GM21528 (cell line): ENCODE results near the gene EPC1.

ENCODE experiments used
- ATAC-seq: cut with Tn5 transposase; IDR thresholded peaks from one replicate; pipeline ENCODE4 v1.9.1; 2021; ENCODE audit warnings: mild to moderate bottlenecking, moderate library complexity; ENCODE audit not compliant: unreplicated experiment, low FRiP score

Gene EPC1

DNA sequence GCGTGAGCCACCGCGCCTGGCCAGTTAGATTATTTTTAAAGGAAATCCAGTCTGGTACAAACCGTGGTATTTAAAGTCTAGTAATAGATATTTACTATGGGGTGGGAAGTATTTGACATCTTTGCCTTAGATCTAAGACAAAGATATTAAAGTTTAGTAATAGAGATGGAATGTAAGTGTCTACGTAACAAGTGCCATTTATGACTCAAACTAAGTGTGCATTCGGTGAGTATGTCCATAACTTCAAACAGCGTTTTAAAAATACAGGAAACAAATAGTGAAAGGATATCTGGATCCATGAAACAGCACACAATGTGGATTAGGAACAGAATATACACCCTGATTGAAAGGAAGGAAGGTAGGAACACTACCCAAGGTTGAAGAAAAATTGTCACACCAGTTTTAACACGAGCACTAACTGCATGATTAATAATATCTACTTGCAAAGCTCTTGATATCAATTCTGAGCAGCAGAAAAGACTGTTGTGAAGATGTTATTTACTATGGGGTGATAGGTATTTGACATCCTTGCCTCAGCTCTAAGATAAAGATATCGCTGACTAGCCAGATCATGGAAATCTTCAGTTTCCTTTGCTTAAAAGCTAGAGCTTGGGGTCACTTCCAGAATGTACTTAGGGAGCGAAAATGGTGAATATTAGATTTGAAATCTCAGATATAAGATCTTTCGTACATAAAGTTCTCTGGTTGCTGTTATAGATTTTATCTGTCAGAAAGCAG is 48.7 kb downstream of the EPC1 start:
- no peak for ATAC-seq

DNA sequence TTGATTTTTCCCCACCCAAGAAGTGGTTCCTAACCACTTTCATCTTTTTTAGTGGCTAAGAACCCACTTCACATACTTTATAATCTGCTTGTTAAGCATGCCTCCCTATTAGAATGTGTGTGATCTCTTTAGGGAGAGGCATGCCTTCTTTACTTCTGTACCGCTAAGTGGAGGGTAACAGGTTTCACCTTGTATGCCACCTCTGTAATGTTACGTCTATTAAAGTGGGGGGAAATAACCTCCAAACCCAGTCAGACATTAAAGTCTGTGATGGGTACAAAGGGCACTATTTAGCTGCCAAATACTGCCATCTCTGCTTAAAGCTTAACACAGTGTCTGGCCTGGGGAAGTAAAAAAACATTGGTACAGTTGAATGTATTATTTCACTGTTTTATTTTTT is 51.9 kb downstream of the EPC1 start:
- no peak for ATAC-seq

DNA sequence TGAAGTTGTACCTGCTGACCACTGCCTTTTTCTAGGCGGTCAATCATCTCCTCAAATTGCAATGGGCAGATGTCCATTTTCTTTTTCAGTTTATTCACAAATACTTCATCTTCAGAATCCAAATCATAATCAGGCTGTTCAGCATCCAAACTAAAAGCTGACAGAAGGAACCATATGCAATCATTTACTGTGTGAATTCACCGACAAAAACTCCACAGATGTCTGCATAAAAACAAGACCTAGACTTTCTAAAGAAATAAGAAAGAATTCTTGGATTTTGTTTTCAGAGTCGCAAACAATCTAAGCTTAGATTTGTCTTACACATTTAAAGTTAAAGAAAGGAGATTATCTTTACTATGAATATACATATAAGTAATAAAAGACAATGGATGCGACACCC is 53.4 kb downstream of the EPC1 start:
- ATAC-seq = no peak

DNA sequence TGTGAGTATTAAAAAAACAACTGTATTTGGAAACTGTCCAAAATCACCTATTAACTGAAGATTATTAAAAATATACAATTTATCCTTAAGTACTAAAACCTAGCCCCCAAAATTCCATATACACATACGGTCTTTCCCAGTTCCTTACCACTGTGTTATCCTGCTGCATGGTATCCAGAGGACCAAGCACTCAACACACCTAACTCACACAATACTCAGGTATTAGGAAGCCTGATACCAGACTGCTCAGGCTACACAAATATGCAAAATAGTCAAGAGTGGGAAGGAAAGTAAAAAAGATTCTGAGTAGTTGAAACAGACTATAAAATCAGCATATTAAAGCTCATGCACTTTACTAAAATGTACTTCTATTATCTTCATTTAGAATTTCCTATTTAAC is 67.2 kb downstream of the EPC1 start:
- no peak for ATAC-seq

DNA sequence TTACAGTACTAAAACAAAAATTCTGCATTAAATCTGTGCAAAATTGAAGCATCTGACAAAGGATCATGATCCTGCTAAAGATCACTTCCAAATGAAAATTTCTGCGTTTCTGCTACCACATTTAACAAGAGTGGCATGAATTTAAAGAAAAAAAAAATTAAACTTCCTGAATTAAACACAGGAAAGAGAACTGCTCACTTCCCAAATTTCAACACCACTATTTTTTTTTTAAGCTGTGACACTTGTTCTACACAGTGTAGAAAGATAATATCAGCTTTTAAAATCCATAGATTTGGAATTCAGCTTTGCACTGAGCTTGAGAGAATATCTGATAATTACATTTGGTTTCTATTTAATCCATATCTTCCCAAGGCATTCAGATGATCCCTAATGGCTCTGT is 73.6 kb downstream of the EPC1 start:
- ATAC-seq = no peak

DNA sequence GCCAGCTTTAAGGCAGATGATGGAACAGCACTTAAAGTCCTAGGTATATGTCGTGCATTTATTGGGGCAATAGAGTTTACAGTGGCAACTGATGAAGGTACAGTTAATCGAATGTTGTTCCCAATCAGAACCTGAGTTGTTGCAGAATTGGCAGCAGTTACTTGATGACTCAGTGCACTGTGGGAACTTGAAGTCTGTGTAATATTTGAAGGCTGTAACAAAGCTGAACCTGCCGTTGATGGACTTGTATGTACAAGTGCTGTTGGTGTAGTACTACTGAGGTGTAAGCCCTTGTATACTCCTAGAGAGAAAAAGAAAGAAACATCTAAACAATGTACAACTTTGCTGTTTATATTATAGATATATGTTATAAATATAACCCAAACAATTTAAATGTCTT is 75.3 kb downstream of the EPC1 start:
- ATAC-seq = no peak

DNA sequence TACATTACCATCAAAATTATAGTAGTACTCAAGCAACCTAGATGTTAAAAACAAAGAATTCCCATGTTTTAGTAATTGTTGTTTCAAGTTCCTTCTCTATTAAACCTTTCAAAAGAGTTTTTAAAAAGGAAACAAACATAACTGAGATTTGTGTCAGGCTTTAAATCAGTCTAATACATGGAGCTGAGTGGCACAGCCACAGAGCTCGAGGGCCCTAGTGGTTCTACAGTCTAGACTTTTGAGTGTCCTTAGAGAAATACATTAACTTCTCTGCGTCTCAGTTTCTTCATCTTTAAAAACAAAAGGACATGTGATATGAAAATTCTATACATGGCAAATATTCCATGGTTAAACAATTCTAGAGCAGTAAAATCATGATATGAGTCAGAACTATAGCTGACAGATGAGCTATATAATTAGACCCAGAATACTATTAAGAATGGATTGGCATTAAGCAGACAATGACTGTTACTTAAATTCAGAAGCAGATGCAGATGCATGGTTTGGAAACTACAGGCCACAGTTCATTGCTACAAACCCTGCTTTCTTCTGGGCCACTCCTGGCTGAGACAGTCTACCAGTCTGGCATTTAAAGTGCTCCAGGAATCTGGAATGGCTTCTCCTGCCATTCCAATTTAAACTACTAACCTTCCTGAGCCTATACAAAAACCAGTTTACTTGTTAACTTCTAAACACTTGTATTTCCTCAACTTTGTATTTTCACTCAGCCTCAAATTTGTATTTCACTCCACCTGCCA is 77.4 kb downstream of the EPC1 start:
- no peak for ATAC-seq

DNA sequence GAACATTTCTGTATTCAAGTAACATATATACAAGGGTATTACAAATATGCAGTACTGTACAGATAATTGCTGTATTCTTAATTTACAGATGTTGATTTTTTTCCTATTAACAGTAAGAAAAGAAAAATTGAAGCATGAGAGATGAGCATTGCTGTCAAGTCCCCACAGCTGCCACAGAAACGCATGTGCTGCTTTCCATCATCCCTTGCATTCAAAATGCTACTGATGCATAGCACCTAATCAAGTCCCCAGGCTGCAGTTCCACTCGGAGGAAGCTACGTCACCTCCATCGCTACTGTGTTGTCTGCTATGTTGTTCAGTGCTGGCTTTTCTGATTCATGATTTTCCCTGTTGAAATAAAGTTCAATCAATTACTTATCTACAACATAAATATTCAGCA is 78.2 kb downstream of the EPC1 start:
- ATAC-seq = no peak

DNA sequence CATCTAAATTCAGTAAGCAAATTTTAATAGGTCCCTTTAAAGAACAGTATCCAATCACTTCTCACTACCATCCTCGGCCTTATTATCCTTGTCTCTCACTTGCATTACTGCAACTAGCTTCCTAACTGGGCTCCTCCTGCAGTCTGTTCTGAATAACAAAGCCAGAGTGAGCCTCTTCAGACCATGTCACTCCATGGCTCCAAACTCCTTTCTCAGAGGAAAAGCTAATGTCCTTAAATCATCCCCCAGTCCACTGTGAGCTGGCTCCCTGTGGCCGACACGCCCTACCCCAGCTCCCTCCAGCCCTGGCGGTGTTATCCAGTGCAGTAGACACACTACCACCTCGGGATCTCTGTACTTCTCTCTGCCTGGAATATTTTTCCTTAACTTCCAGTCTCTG is 80.0 kb downstream of the EPC1 start:
- ATAC-seq = no peak

DNA sequence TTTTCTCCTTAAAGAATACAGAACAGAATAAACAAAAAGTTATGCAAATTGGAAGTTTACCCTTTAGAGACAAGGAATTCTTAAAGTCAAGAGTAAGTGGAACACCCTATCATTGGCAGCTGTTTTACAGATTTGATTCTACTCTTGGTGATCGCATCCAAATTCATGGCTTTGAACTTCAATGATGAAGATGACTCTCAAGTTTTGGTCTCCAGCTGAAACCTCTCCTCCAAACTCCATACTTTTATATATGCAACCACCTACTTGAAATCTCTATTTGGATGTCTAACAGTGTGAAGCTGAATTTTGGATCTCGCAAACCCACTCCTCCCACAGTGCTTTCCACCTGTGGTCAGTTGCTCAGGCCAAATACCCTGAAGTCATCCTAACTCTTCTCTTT is 80.4 kb downstream of the EPC1 start:
- no peak for ATAC-seq

DNA sequence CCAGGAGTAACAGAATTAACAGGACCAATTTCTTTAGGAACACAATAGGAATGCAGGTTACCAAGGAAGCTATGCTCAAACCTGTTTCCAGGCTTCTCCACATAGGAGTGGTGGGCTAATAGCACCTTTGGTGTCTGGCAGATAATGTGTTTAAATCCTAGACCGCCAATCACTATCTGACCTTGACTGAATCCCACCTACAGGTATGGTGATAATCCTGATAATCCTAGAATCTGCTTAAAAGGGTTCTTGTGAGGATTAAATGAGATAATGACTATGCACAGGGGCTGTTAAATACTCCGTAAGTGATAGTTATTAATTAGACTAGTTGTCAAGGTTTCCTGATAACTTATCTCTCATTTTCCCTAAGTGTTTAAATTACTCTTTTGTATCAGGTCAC is 81.2 kb downstream of the EPC1 start:
- no peak for ATAC-seq

DNA sequence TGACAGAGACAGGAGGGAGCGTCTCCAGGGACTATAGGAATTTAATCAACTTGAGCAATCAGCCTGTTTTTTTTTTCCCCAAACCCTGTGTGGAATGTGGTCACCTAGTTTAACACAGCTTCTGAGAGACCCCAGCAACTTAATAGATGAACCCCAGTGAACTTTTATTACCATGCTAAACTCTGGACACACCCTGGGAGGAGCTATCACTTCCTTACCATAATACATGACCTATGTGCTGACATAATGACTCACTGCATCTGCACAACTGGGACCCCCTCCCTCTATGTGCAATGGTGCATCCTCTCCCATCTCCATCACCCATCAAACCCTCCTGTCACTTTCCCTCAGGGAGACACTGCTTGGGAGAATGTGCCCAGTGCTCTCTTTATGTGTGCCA is 83.7 kb downstream of the EPC1 start:
- no peak for ATAC-seq

DNA sequence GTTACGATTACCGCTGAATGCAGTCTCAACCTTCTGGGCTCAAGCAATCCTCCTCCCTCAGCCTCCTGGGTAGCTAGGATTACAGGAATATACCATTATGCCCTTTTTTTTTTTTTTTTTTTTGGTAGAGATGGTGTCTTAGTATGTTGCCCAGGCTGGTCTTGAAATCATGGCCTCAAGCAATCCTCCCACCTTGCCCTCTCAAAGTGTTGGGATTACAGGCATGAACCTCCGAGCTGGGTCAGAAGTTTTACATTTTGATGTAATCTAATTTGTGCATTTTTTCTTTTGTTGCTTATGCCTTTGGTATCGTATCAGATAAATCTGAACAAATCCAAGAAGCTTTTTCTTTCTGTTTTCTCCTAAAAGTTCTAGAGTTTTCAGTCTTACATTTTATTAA is 87.4 kb downstream of the EPC1 start:
- ATAC-seq = no peak

DNA sequence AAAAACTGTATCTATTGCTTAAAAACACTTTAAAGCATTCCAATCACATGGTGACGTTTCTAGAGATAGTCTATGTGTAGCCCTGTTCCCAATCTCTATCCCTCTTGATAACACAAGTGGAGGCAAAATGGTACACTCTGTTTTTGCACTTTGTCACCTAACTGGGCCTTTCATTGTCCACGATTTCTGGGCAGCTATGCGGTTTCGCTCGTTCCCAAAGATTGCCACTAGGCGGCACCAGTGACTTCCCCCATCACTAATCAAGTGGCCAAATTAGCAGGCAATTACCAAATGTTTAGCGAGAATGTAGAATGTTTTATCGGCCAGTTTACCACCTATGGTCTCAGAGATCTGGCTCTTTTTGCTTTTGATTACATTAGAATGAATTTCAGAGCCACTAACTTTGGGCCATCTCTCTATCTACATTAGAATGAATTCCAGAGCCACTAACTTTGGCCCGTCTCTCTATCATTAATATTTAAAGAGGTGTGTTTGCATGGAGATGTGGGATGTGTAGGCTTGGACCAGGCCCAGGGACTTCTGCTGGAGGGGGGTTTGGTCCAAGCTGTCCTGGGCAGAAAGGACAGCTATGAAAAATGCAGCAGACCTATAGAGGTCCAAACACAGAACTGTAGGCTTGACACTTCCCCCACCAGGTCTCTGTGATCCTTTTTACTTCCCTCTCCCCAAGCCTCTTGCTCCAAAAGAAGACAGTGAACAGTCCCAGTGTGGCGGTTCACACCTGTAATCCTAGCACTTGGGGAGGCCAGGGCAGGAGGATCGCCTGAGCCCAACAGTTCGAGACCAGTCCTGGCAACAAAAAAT is 90.1 kb downstream of the EPC1 start:
- peak; percentile 68 for ATAC-seq

DNA sequence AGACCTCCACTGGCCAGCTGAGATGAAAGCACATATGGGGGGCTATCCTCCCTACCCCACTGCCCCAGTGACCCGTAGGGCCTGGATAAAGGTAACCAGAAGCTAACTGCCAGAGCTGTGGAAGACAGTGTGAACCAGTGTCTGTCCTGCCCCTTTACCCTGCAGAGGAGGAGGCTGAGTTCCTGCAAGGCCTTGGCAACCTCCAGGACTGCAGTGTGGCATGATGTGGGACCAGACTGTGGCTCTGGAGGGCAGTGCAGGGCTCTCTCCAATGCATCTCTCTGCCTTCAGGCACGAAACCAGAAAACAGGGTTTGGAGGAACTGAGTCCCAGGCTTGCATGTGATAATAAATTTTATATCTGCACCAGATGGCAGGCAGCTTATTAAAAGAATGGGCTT is 93.1 kb downstream of the EPC1 start:
- ATAC-seq = no peak

DNA sequence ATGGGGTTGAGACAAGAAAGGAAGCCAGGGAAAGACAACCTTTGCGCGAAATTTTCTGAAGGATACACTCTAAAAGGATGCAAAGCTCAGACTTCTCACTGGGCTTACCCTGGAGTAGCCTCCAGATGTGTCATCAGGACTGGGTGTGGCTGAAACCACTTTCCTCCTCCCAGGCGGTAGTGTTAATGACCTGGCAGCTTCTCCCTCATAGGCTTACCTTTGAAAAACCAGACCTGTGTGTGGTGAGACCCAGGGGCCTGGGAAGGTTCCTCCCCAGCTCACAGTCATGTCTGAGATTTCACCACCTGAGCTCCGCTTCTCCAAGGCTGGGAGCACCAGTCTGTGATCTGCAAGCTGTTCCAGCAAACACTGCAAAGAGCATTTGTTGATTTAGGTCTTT is 93.7 kb downstream of the EPC1 start:
- ATAC-seq = no peak

DNA sequence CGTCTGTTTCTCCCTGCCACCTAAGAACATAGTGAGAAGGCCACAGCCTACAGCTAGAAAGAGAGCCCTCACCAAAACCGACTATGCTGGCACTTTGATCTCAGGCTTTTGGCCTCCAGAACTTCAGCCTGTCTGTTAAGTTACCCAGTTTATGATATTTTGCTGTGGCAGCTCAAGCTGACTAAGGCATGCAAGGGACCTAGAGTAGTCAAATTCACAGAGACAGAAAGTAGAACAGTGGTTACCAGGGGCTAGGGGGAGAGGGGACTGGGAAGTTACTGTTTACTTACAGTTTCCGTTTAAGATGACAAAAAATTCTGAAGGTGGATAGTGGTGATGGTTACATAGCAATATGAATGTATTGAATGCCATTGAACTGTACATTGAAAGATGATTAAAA is 96.5 kb downstream of the EPC1 start:
- peak; percentile 55 for ATAC-seq

DNA sequence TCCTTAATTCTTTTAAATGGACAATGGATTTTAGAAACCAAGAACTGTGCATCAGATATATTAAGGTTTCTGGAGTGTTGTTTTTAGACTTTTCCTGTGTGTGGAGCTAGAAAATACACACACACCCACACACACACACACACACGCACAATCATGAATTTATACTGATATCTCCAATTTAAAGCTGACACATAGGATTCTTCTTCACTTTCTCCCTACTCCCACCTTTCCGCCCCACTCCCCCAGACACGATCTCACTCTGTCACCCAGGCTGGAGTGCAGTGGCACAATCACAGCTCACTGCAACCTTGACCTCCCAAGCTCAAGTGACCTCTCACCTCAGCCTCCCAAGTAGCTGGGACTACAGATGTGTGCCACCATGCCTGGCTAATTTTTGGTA is 100.3 kb downstream of the EPC1 start:
- ATAC-seq = no peak

DNA sequence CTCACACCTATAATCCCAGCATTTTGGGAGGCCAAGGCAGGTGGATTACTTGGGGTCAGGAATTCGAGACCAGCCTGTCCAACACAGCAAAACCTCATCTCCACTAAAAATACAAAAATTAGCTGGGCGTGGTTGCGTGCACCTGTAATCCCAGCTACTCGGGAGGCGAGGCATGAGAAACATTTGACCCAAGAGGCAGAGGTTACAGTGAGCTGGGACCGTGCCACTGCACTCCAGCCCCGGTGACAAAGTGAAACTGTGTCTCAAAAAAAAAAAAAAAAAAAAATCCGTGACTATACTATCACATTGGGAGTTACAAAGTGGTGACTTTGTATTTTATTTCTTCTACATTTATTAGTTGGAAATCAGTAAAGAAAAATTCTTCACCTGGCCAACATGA is 101.2 kb downstream of the EPC1 start:
- ATAC-seq = no peak

DNA sequence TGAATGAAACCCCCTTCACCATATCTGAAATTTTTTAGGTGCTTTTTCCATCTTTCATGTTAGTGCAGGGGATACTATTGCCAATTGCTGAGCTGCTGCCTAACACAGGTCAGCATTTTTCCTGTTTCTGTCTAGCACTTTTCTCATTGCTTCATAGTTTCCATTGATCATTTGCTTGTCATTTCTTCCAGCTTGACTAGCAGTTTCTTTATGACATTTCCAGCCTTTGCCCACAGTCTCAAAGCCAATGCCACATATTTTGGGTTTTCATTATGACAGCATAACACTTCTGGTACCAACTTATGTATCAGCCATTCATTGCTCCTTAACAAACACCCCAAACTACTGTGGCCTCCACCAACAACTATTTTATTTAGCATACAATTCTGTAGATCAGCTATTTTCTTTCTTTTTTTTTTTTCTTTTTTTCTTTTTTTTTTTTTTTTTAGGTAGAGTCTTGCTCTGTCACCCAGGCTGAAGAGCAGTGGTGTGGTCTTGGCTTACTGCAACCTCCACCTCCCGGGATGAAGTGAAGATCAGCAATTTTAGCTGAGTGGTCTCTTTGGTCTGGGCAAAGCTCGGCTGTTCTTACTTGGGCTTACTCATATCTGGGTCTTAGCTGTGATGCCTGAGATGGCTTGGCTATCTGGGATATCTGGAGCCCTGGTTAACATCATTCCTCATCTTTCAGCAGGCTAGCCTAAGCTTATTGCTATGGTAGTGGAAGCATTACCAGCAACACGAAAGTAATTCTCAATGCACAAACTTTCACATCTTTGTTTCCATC is 102.3 kb downstream of the EPC1 start:
- no peak for ATAC-seq

DNA sequence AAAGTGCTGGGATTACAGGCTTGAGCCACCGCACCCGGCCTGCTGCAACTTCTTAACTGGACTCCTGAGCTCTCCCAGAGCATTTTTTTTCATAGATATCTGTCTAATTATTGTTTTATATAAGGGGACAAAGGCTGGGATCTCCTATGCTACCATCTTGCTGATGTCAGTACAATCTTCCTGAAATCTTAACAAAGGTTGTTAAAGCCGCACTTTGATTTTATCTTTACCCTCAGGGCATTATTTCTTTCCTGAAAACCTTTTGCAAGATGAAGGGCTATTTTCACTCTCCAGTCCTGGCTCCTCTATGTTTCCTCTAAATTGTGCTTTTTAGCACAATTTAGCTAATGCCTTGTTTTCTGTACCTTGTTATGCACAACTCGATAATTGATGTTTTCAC is 102.9 kb downstream of the EPC1 start:
- ATAC-seq = no peak
